Endodermal cell (in vitro differentiated cells): ENCODE data around the gene BTG4. TPM values are rescaled to one million over a fixed set of nuclear protein-coding genes. Genes with fewer than 3 reads are reported as not detected.

Experiments
- DNase-seq: peaks from one replicate; pipeline ENCODE4 v3.0.0-alpha.2; 2017
- H3K27ac ChIP-seq: 2 replicates; pipeline ENCODE4 v1.5.1; 2013; ENCODE audit warnings: mild to moderate bottlenecking, low read depth, low read length, moderate library complexity
- H3K27me3 ChIP-seq: 2 replicates; pipeline ENCODE4 v1.6.1; 2013; ENCODE audit warnings: mild to moderate bottlenecking, low read length, moderate library complexity; ENCODE audit not compliant: insufficient read depth, control insufficient read depth, poor library complexity, severe bottlenecking
- H3K36me3 ChIP-seq: 2 replicates; pipeline ENCODE4 v1.7.0; 2013; ENCODE audit warnings: mild to moderate bottlenecking, low read length, moderate library complexity; ENCODE audit not compliant: control insufficient read depth, insufficient read depth
- H3K4me1 ChIP-seq: one replicate; pipeline ENCODE4 v1.7.0; 2013; ENCODE audit warnings: low read length; ENCODE audit not compliant: control insufficient read depth, insufficient read depth
- H3K4me3 ChIP-seq: 2 replicates; pipeline ENCODE4 v1.5.1; 2013; ENCODE audit warnings: mild to moderate bottlenecking, low read length, moderate library complexity
- H3K9ac ChIP-seq: 2 replicates; pipeline ENCODE4 v1.6.1; 2013; ENCODE audit warnings: mild to moderate bottlenecking, low read length, moderate library complexity; ENCODE audit not compliant: poor library complexity, severe bottlenecking; ENCODE audit errors: extremely low read depth
- H3K9me3 ChIP-seq: 2 replicates; pipeline ENCODE4 v1.6.1; 2013; ENCODE audit warnings: mild to moderate bottlenecking, low read length, moderate library complexity; ENCODE audit not compliant: control insufficient read depth
- H3K27ac Mint-ChIP-seq: 2 replicates; pipeline ENCODE4 v1.8.0; 2020; ENCODE audit warnings: mixed read lengths
- H3K27me3 Mint-ChIP-seq: 2 replicates; pipeline ENCODE4 v1.8.0; 2021; ENCODE audit warnings: mild to moderate bottlenecking, mixed read lengths; ENCODE audit not compliant: insufficient read depth
- H3K36me3 Mint-ChIP-seq: 2 replicates; pipeline ENCODE4 v1.8.0; 2020; ENCODE audit warnings: low read depth, mixed read lengths
- H3K4me1 Mint-ChIP-seq: 2 replicates; pipeline ENCODE4 v1.8.0; 2020; ENCODE audit warnings: mixed read lengths
- H3K4me3 Mint-ChIP-seq: 2 replicates; pipeline ENCODE4 v1.8.0; 2020; ENCODE audit warnings: mild to moderate bottlenecking, moderate library complexity, mixed read lengths
- H3K9me3 Mint-ChIP-seq: 2 replicates; pipeline ENCODE4 v1.8.0; 2020; ENCODE audit warnings: mild to moderate bottlenecking, mixed read lengths
- WGBS, 2 experiments: methylation state at CpG; one replicate each; pipeline versions ENCODE4 v1.1.5 to v1.1.7; 2013; ENCODE audit warnings: missing lambda C conversion rate in 2 of 2, mixed read lengths in 1 of 2; ENCODE audit not compliant: insufficient coverage in 1 of 2, insufficient read length in 1 of 2; 5-methylcytosine and 5-hydroxymethylcytosine counted together
- total RNA-seq, 2 donors: library from RNA; stranded (reverse); fragmentation: NEBNext Ultra II Directional in 1 of 2; extraction: Animal tissue kit (Norgen Biotek cat#: 25700) in 1 of 2; gene quantifications; 2 replicates in 1 of 2; 3 replicates in 1 of 2; pipeline ENCODE4 v1.2.1, GENCODE V29; 2021
- TF ChIP-seq, protein P1 (sequence below): fragments of 200-600 bp; sonication (generic); conservative IDR thresholded peaks from 2 replicates; pipeline ENCODE4 v1.5.0; 2021; ENCODE audit warnings: antibody characterized with exemption, mild to moderate bottlenecking

Gene BTG4
- total RNA-seq, 2 donors from 2014 or later: not detected

DNA sequence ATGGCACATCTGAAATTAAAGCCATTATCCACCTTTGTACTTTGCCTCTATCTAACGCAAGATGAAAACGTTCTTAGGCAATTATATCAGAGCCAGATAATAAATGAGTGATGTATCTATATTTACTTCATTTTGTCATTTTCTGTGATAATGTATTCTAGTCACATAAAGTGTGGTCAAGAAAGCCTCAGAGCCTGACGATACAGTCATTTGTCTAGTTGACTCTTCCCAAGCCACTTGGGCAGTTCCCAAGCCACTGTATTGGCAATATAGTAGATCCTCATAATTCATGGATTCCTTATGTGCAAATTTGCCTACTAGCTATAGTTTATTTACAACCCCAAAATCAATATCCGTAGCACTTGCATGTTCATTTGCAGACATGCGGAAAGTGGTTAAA, 10.2 kb upstream of the BTG4 start:
- WGBS, 2 experiments: 97 to 100% methylated on average over 3 of the region's 5 CpGs
- TF ChIP-seq, protein P1, sequence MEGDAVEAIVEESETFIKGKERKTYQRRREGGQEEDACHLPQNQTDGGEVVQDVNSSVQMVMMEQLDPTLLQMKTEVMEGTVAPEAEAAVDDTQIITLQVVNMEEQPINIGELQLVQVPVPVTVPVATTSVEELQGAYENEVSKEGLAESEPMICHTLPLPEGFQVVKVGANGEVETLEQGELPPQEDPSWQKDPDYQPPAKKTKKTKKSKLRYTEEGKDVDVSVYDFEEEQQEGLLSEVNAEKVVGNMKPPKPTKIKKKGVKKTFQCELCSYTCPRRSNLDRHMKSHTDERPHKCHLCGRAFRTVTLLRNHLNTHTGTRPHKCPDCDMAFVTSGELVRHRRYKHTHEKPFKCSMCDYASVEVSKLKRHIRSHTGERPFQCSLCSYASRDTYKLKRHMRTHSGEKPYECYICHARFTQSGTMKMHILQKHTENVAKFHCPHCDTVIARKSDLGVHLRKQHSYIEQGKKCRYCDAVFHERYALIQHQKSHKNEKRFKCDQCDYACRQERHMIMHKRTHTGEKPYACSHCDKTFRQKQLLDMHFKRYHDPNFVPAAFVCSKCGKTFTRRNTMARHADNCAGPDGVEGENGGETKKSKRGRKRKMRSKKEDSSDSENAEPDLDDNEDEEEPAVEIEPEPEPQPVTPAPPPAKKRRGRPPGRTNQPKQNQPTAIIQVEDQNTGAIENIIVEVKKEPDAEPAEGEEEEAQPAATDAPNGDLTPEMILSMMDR: no peak

DNA sequence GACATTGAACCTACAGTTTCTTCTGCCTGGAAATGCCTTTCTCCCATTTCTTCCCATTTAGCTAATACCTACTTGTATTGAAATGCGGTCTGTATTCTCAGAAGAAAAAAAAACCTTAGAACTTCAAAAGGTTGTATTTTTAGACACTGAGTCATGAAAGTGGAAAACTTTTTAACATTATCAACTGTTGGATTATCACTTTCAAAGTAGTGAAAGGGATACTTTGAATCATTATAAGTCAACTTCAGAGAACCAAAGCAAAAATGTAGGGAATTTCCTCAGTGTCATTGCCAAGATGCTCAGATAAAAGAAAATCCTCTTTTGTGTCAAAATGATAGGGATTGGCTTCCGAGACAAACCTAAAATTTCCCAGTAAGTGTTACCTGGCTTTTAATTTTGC, 8.9 kb upstream of the BTG4 start:
- H3K36me3 ChIP-seq: no peaks in the 10 kb centered on the region
- no peak overlapping the region for H3K4me3 Mint-ChIP-seq
- H3K27ac ChIP-seq: no peak overlapping the region
- no peak for DNase-seq
- H3K9ac ChIP-seq: no peak overlapping the region
- peaks cover 11% of the 10 kb centered on the region for H3K27me3 ChIP-seq
- H3K4me1 ChIP-seq: no peaks in the 10 kb centered on the region
- TF ChIP-seq, protein P1: no peak
- H3K36me3 Mint-ChIP-seq: no peaks in the 10 kb centered on the region
- no peaks in the 10 kb centered on the region for H3K9me3 Mint-ChIP-seq
- no peaks in the 10 kb centered on the region for H3K4me1 Mint-ChIP-seq
- H3K27ac Mint-ChIP-seq: no peak overlapping the region
- H3K27me3 Mint-ChIP-seq: peaks cover 11% of the 10 kb centered on the region
- H3K4me3 ChIP-seq: no peak overlapping the region
- no peaks in the 10 kb centered on the region for H3K9me3 ChIP-seq
- WGBS, 2 experiments: 72% methylated on average over 2 of the region's 2 CpGs; no CpG with 5 or more reads in 1 of the 2 experiments

More for the DNA sequence above, 10.2 kb upstream of the BTG4 start:
- Mint-ChIP-seq H3K27me3 (peaks cover 15% of the 10 kb centered on the region), H3K4me3 (no peak overlapping the region), H3K9me3 (no peaks in the 10 kb centered on the region), H3K36me3 (no peaks in the 10 kb centered on the region), H3K27ac (no peak overlapping the region), H3K4me1 (no peaks in the 10 kb centered on the region)
- H3K9ac ChIP-seq: no peak overlapping the region
- H3K27ac ChIP-seq: no peak overlapping the region
- H3K4me1 ChIP-seq: no peaks in the 10 kb centered on the region
- no peak overlapping the region for H3K4me3 ChIP-seq
- no peak for DNase-seq
- no peaks in the 10 kb centered on the region for H3K36me3 ChIP-seq
- peaks cover 11% of the 10 kb centered on the region for H3K27me3 ChIP-seq
- no peaks in the 10 kb centered on the region for H3K9me3 ChIP-seq

DNA sequence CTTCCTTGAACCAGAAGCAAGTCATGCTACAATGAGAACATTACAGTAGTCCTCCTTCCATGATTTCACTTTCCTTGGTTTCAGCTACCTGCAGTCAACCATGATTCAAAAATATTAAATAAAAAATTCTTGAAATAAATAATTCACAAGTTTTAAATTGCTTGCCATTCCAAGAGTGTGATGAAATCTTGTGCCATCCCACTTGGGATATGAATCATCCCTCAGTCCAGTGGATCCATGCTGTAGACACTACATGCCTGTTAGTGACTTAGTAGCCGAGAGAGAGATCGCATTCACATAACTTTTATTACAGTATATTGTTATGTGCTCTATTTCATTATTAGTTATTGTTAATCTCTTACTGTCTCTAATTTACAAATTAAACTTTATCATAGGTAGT, 8.4 kb upstream of the BTG4 start:
- Mint-ChIP-seq H3K9me3 (no peaks in the 10 kb centered on the region), H3K4me3 (no peak overlapping the region), H3K36me3 (no peaks in the 10 kb centered on the region), H3K4me1 (peaks cover under 1% of the 10 kb centered on the region), H3K27me3 (peaks cover 10% of the 10 kb centered on the region), H3K27ac (no peak overlapping the region)
- Histone ChIP-seq H3K4me1 (peaks cover 4% of the 10 kb centered on the region), H3K9me3 (no peaks in the 10 kb centered on the region), H3K27ac (no peak overlapping the region), H3K36me3 (no peaks in the 10 kb centered on the region), H3K9ac (no peak overlapping the region), H3K27me3 (peaks cover 11% of the 10 kb centered on the region), H3K4me3 (no peak overlapping the region)
- TF ChIP-seq, protein P1: no peak
- no peak for DNase-seq
- WGBS, 2 experiments: no CpG with 5 or more reads among the region's 2 CpGs
